Endodermal cell (in vitro differentiated cells): Measurements from ENCODE around the gene GHRHR. TPM values are rescaled to one million over a fixed set of nuclear protein-coding genes. Genes with fewer than 3 reads are reported as not detected.

Source experiments
- DNase-seq: peaks from one replicate; pipeline ENCODE4 v3.0.0-alpha.2; 2017
- H3K27ac ChIP-seq: 2 replicates; pipeline ENCODE4 v1.5.1; 2013; ENCODE audit warnings: mild to moderate bottlenecking, low read depth, low read length, moderate library complexity
- H3K27me3 ChIP-seq: 2 replicates; pipeline ENCODE4 v1.6.1; 2013; ENCODE audit warnings: mild to moderate bottlenecking, low read length, moderate library complexity; ENCODE audit not compliant: insufficient read depth, control insufficient read depth, poor library complexity, severe bottlenecking
- H3K36me3 ChIP-seq: 2 replicates; pipeline ENCODE4 v1.7.0; 2013; ENCODE audit warnings: mild to moderate bottlenecking, low read length, moderate library complexity; ENCODE audit not compliant: control insufficient read depth, insufficient read depth
- H3K4me1 ChIP-seq: one replicate; pipeline ENCODE4 v1.7.0; 2013; ENCODE audit warnings: low read length; ENCODE audit not compliant: control insufficient read depth, insufficient read depth
- H3K4me3 ChIP-seq: 2 replicates; pipeline ENCODE4 v1.5.1; 2013; ENCODE audit warnings: mild to moderate bottlenecking, low read length, moderate library complexity
- H3K9ac ChIP-seq: 2 replicates; pipeline ENCODE4 v1.6.1; 2013; ENCODE audit warnings: mild to moderate bottlenecking, low read length, moderate library complexity; ENCODE audit not compliant: poor library complexity, severe bottlenecking; ENCODE audit errors: extremely low read depth
- H3K9me3 ChIP-seq: 2 replicates; pipeline ENCODE4 v1.6.1; 2013; ENCODE audit warnings: mild to moderate bottlenecking, low read length, moderate library complexity; ENCODE audit not compliant: control insufficient read depth
- H3K27ac Mint-ChIP-seq: 2 replicates; pipeline ENCODE4 v1.8.0; 2020; ENCODE audit warnings: mixed read lengths
- H3K27me3 Mint-ChIP-seq: 2 replicates; pipeline ENCODE4 v1.8.0; 2021; ENCODE audit warnings: mild to moderate bottlenecking, mixed read lengths; ENCODE audit not compliant: insufficient read depth
- H3K36me3 Mint-ChIP-seq: 2 replicates; pipeline ENCODE4 v1.8.0; 2020; ENCODE audit warnings: low read depth, mixed read lengths
- H3K4me1 Mint-ChIP-seq: 2 replicates; pipeline ENCODE4 v1.8.0; 2020; ENCODE audit warnings: mixed read lengths
- H3K4me3 Mint-ChIP-seq: 2 replicates; pipeline ENCODE4 v1.8.0; 2020; ENCODE audit warnings: mild to moderate bottlenecking, moderate library complexity, mixed read lengths
- H3K9me3 Mint-ChIP-seq: 2 replicates; pipeline ENCODE4 v1.8.0; 2020; ENCODE audit warnings: mild to moderate bottlenecking, mixed read lengths
- CTCF ChIP-seq: fragments of 200-600 bp; sonication (generic); conservative IDR thresholded peaks from 2 replicates; pipeline ENCODE4 v1.5.0; 2021; ENCODE audit warnings: antibody characterized with exemption, mild to moderate bottlenecking
- WGBS, 2 experiments: methylation state at CpG; one replicate each; pipeline versions ENCODE4 v1.1.5 to v1.1.7; 2013; ENCODE audit warnings: missing lambda C conversion rate in 2 of 2, mixed read lengths in 1 of 2; ENCODE audit not compliant: insufficient coverage in 1 of 2, insufficient read length in 1 of 2; 5-methylcytosine and 5-hydroxymethylcytosine counted together
- total RNA-seq, 2 donors: library from RNA; stranded (reverse); fragmentation: NEBNext Ultra II Directional in 1 of 2; extraction: Animal tissue kit (Norgen Biotek cat#: 25700) in 1 of 2; gene quantifications; 2 replicates in 1 of 2; 3 replicates in 1 of 2; pipeline ENCODE4 v1.2.1, GENCODE V29; 2021

The GHRHR gene
- total RNA-seq, 2 donors from 2014 or later: not detected

- no peaks in the 10 kb centered on the region for H3K9me3 ChIP-seq
- WGBS, 2 experiments: 91 to 95% methylated on average over 5 of the region's 5 CpGs
- H3K9me3 Mint-ChIP-seq: peaks cover 7% of the 10 kb centered on the region
- no peak overlapping the region for H3K9ac ChIP-seq
- H3K27ac Mint-ChIP-seq: no peak overlapping the region
- H3K4me3 ChIP-seq: no peak overlapping the region
- no peaks in the 10 kb centered on the region for H3K36me3 Mint-ChIP-seq
- no peaks in the 10 kb centered on the region for H3K27me3 Mint-ChIP-seq
- H3K4me3 Mint-ChIP-seq: no peak overlapping the region
- H3K36me3 ChIP-seq: no peaks in the 10 kb centered on the region
- no peaks in the 10 kb centered on the region for H3K27me3 ChIP-seq
- no peak for TF ChIP-seq CTCF
- no peaks in the 10 kb centered on the region for H3K4me1 ChIP-seq
- no peak overlapping the region for H3K27ac ChIP-seq
- H3K4me1 Mint-ChIP-seq: peaks cover 13% of the 10 kb centered on the region
- DNase-seq: no peak
Observed at GRCh38 chr7:30996883-30997282, 33.1 kb downstream of the GHRHR start.

- 89 to 92% methylated on average over 7 of the region's 7 CpGs for WGBS, 2 experiments
- H3K4me3 Mint-ChIP-seq: no peak overlapping the region
- no peak overlapping the region for H3K4me3 ChIP-seq
Observed at GRCh38 chr7:30997316-30997715, 33.6 kb downstream of the GHRHR start.

GRCh38 chr7:30998180-30998579 lies 34.4 kb downstream of the GHRHR start:
- 89 to 90% methylated on average over 6 to 10 of the region's 10 CpGs for whole genome bisulfite sequencing, 2 experiments
- H3K27ac Mint-ChIP-seq: no peak overlapping the region
- DNase-seq: no peak
- no peak overlapping the region for H3K4me3 ChIP-seq
- H3K4me1 Mint-ChIP-seq: peaks cover 13% of the 10 kb centered on the region
- no peak overlapping the region for H3K9ac ChIP-seq
- no peaks in the 10 kb centered on the region for H3K27me3 Mint-ChIP-seq
- no peaks in the 10 kb centered on the region for H3K36me3 ChIP-seq
- H3K36me3 Mint-ChIP-seq: no peaks in the 10 kb centered on the region
- H3K4me1 ChIP-seq: no peaks in the 10 kb centered on the region
- peaks cover 4% of the 10 kb centered on the region for H3K9me3 ChIP-seq
- TF ChIP-seq CTCF: no peak
- no peak overlapping the region for H3K27ac ChIP-seq
- no peaks in the 10 kb centered on the region for H3K27me3 ChIP-seq
- peaks cover 10% of the 10 kb centered on the region for H3K9me3 Mint-ChIP-seq
- no peak overlapping the region for H3K4me3 Mint-ChIP-seq

More at GRCh38 chr7:30997316-30997715, 33.6 kb downstream of the GHRHR start:
- no peak for DNase-seq
- peaks cover 13% of the 10 kb centered on the region for H3K4me1 Mint-ChIP-seq
- H3K27ac Mint-ChIP-seq: no peak overlapping the region
- Histone ChIP-seq H3K36me3 (no peaks in the 10 kb centered on the region), H3K9ac (no peak overlapping the region), H3K27ac (no peak overlapping the region), H3K27me3 (no peaks in the 10 kb centered on the region), H3K4me1 (no peaks in the 10 kb centered on the region), H3K9me3 (no peaks in the 10 kb centered on the region)
- no peaks in the 10 kb centered on the region for H3K27me3 Mint-ChIP-seq
- TF ChIP-seq CTCF: no peak
- peaks cover 7% of the 10 kb centered on the region for H3K9me3 Mint-ChIP-seq
- H3K36me3 Mint-ChIP-seq: no peaks in the 10 kb centered on the region
